Prostate gland (tissue), 2 donors: ENCODE data around the gene RPA1. TPM values are rescaled to one million over a fixed set of nuclear protein-coding genes. Genes with fewer than 3 reads are reported as not detected.

ENCODE experiments used
- DNase-seq: peaks from one replicate; pipeline ENCODE4 v3.0.0-alpha.2; 2019; ENCODE audit warnings: low spot score
- H3K27ac ChIP-seq, 2 donors: fragments of 200-600 bp; sonication (generic); 2 replicates each; pipeline ENCODE4 v1.5.1; 2017 to 2019
- H3K27me3 ChIP-seq: fragments of 200-600 bp; sonication (generic); replicated peaks from 2 replicates; pipeline ENCODE4 v1.5.1; 2019; ENCODE audit not compliant: insufficient read depth
- H3K36me3 ChIP-seq, 2 donors: fragments of 200-600 bp; sonication (generic); 1 replicate in 1 of 2; 2 replicates in 1 of 2; pipeline versions ENCODE4 v1.5.1 to v1.8.1; 2017 to 2019
- H3K4me1 ChIP-seq: fragments of 200-600 bp; sonication (generic); replicated peaks from 2 replicates; pipeline ENCODE4 v1.5.1; 2019
- H3K4me3 ChIP-seq, 2 donors: fragments of 200-600 bp; sonication (generic); 2 replicates each; pipeline ENCODE4 v1.5.1; 2017 to 2019
- H3K9me3 ChIP-seq: fragments of 200-600 bp; sonication (generic); 2 replicates; pipeline ENCODE4 v1.5.1; 2017
- POLR2A ChIP-seq: fragments of 450-650 bp; IDR thresholded peaks from one replicate; pipeline ENCODE4 v1.6.1; 2016; ENCODE audit warnings: antibody characterized with exemption, mild to moderate bottlenecking
- POLR2AphosphoS5 ChIP-seq: sonication (generic); formaldehyde crosslinking; IDR thresholded peaks from one replicate; pipeline ENCODE4 v1.6.1; 2017; ENCODE audit warnings: antibody characterized with exemption
- WGBS: methylation state at CpG from one replicate; pipeline ENCODE4 v1.1.5; 2018; 5-methylcytosine and 5-hydroxymethylcytosine counted together
- intact Hi-C: fragments of 100-400 bp; cut with DNase I; formaldehyde crosslinking; loops from one replicate; pipeline ENCODE4 v1.14.2; 2022
- total RNA-seq, 2 donors: library from RNA; depleted of rRNA; stranded (reverse); fragments of >200 nt; gene quantifications; one replicate each; pipeline ENCODE4 v1.1.0, GENCODE V29; 2016
- TF ChIP-seq, protein P1 (sequence below), 4 experiments: fragments of 200-600 bp in 2 of 4; fragments of 450-650 bp in 2 of 4; sonication (generic) in 2 of 4; IDR thresholded peaks; 1 replicate in 3 of 4; 2 replicates in 1 of 4; pipeline ENCODE4 v1.5.1; 2016 to 2019; ENCODE audit warnings: antibody characterized with exemption in 4 of 4, mild to moderate bottlenecking in 2 of 4, moderate library complexity in 2 of 4

The RPA1 gene
- total RNA-seq, 2 donors from 2014 or later = 33.0 to 34.0 TPM

DNA sequence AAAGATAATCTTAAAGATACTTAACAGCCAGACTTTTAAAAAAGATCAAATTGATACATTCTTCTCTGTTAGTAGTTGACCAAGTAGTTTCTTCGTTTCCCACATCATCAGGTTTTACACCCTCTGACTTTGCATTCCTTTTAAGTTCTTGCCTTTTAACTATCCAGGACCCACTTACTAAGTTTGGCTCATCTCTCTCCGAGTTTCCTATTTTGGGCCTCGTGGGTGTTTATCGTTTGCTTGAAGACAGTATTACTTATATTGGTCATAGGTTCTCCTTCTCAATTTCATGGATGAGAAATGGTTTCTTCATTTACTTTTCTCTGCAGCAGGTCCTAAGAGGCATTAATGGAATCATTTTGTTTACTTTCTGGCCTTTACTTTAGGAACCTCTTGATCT, 43.2 kb downstream of the RPA1 start:
- no peaks in the 10 kb centered on the region for H3K4me1 ChIP-seq
- WGBS = 86% methylated on average over 4 of the region's 4 CpGs
- no peaks in the 10 kb centered on the region for H3K9me3 ChIP-seq
- no peak overlapping the region for H3K4me3 ChIP-seq
- H3K36me3 ChIP-seq = peaks cover 0 to 12% of the 10 kb centered on the region in 2 donors
- no peak for DNase-seq
- no peak overlapping the region for H3K27ac ChIP-seq
- no peaks in the 10 kb centered on the region for H3K27me3 ChIP-seq
- intact Hi-C loops = no loop called here
- TF ChIP-seq POLR2AphosphoS5 = no peak
- no peak for TF ChIP-seq POLR2A
- TF ChIP-seq, protein P1, sequence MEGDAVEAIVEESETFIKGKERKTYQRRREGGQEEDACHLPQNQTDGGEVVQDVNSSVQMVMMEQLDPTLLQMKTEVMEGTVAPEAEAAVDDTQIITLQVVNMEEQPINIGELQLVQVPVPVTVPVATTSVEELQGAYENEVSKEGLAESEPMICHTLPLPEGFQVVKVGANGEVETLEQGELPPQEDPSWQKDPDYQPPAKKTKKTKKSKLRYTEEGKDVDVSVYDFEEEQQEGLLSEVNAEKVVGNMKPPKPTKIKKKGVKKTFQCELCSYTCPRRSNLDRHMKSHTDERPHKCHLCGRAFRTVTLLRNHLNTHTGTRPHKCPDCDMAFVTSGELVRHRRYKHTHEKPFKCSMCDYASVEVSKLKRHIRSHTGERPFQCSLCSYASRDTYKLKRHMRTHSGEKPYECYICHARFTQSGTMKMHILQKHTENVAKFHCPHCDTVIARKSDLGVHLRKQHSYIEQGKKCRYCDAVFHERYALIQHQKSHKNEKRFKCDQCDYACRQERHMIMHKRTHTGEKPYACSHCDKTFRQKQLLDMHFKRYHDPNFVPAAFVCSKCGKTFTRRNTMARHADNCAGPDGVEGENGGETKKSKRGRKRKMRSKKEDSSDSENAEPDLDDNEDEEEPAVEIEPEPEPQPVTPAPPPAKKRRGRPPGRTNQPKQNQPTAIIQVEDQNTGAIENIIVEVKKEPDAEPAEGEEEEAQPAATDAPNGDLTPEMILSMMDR (IDR thresholded peaks at IDR 0.05) = no peak

DNA sequence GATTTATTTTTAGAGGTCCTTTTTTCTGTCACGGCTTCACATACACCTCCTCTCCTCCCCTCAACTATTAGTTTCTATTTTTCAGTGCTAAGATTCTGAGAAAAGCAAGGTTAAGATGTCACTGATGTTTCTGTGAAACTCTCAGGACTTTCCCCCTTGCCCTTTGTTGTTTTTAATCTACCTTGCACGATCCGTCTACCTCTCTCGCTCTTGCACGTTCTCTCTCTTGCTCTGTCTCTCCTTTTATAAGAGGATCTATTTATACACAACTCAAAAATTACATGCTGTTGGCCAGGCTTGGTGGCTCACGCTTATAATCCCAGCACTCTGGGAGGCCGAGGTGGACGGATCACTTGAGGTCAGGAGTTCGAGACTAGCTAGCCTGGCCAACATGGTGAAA, 43.6 kb downstream of the RPA1 start:
- WGBS = 85% methylated on average over 9 of the region's 9 CpGs
- Histone ChIP-seq H3K36me3 (peaks cover 0 to 13% of the 10 kb centered on the region in 2 donors), H3K9me3 (no peaks in the 10 kb centered on the region), H3K4me3 (no peak overlapping the region), H3K27ac (no peak overlapping the region), H3K4me1 (no peaks in the 10 kb centered on the region), H3K27me3 (no peaks in the 10 kb centered on the region)
- intact Hi-C loops = no loop called here
- no peak for TF ChIP-seq POLR2AphosphoS5
- DNase-seq = no peak

DNA sequence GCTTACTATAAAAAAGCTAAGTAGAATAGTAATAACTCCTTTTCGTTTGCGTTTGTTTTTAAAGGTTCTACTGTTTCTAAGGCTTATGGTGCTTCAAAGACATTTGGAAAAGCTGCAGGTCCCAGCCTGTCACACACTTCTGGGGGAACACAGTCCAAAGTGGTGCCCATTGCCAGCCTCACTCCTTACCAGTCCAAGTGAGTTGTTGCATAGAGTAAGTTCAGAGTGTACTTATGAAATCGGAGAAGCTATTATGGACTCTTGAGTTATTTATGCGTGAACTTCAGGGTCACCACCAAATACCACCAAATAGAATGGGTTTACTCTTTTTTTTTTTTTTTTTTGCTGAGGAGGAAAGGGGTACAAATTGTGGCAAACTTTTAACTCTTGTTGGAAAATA, 45.8 kb downstream of the RPA1 start:
- Histone ChIP-seq H3K4me1 (no peaks in the 10 kb centered on the region), H3K27ac (no peak overlapping the region), H3K36me3 (peaks cover 4 to 24% of the 10 kb centered on the region in 2 donors), H3K9me3 (no peaks in the 10 kb centered on the region), H3K4me3 (no peak overlapping the region), H3K27me3 (no peaks in the 10 kb centered on the region)
- intact Hi-C loops = no loop called here
- DNase-seq = no peak
- 57% methylated on average over 4 of the region's 4 CpGs for WGBS
- no peak for TF ChIP-seq POLR2AphosphoS5
- no peak for TF ChIP-seq POLR2A
- TF ChIP-seq, protein P1 (IDR thresholded peaks at IDR 0.05) = no peak

DNA sequence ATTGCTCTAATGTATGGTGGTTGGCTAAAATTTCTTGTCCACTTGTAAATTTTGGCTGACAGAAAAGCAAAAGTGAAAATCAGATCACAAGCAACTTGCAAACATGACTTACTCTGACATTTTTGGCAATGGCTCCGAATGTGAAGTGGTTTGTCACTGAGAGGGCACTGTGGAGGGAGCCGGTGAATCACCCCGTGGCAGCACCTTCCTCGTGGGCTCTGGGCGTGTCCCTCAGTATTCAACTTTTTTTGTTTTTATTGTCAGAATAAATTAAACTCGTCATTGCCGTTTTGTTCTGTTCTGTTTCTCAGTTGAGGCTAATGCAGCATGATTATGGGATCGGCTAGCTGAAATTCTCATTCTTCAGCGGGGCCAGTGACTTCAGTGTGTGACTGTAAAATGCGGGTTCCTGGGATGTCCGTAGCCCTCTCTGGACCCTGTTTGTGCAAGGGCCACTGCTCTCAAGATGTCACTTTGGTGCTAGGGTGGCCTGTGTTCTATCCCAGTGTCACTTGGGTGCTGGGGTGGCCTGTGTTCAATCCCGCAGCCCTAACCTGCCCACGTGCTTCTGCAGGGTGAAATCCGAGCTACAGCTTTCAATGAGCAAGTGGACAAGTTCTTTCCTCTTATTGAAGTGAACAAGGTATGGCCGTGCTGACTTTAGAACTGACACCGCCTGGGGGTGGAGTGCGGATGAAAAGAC, 48.8 kb downstream of the RPA1 start:
- TF ChIP-seq POLR2A (no peak), POLR2AphosphoS5 (no peak)
- TF ChIP-seq, protein P1 (IDR thresholded peaks at IDR 0.05) = no peak
- Histone ChIP-seq H3K27me3 (no peaks in the 10 kb centered on the region), H3K27ac (no peak overlapping the region), H3K4me1 (no peaks in the 10 kb centered on the region), H3K4me3 (no peak overlapping the region), H3K9me3 (no peaks in the 10 kb centered on the region), H3K36me3 (peaks cover 5 to 26% of the 10 kb centered on the region in 2 donors)
- DNase-seq = no peak
- intact Hi-C loops = no loop called here
- WGBS = 88% methylated on average over 17 of the region's 17 CpGs

DNA sequence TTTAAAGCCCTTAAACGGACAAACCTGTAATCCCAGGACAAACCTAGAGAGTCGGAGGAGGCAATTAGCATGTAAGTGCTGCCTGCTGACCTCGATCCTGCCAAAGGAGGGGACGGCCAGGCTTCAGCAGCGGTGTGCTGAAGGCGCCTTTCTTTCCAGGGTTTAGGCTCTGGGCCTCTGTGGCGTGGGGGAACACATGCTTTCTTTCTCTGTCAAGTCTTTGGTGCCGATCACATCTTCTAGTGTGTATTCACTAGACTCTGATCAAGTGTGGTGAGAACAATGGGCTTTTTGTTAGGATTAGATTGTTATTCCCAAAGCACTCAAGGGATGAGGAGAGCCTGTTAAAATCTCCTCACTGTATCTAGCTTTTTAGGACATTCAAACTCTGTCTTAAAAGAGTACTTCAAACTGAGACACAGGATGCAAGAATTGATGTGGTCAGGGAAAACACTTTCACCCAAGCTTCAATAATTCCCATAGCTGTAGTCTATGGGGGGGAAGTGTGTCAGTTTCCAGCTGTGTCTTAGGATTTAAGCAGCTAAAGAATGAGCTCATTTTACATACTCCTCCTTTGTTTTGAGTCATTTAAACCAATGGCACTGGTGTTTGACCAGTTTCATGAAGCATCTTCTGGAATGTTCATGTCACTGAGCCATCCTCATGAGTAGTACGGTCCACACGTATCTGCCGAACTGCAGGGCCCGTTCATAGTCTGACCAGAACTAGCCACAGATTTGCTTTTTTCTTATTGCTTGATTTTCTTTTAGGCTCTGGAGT, 51.2 kb downstream of the RPA1 start:
- 71% methylated on average over 12 of the region's 12 CpGs for WGBS
- peaks cover 15 to 33% of the 10 kb centered on the region in 2 donors for H3K36me3 ChIP-seq
- TF ChIP-seq, protein P1 (IDR thresholded peaks at IDR 0.05) = no peak
- TF ChIP-seq POLR2AphosphoS5 (no peak), POLR2A (no peak)

More for the DNA sequence above, 51.2 kb downstream of the RPA1 start:
- intact Hi-C loops = no loop called here
- no peak overlapping the region for H3K4me3 ChIP-seq
- H3K27me3 ChIP-seq = no peaks in the 10 kb centered on the region
- no peaks in the 10 kb centered on the region for H3K9me3 ChIP-seq
- H3K27ac ChIP-seq = no peak overlapping the region
- DNase-seq = no peak
- no peaks in the 10 kb centered on the region for H3K4me1 ChIP-seq
